Endodermal cell (in vitro differentiated cells): Measurements from ENCODE around the gene LAMA4. TPM values are rescaled to one million over a fixed set of nuclear protein-coding genes. Genes with fewer than 3 reads are reported as not detected.

Source experiments
- DNase-seq: peaks from one replicate; pipeline ENCODE4 v3.0.0-alpha.2; 2017
- H3K27ac ChIP-seq: 2 replicates; pipeline ENCODE4 v1.5.1; 2013; ENCODE audit warnings: mild to moderate bottlenecking, low read depth, low read length, moderate library complexity
- H3K27me3 ChIP-seq: 2 replicates; pipeline ENCODE4 v1.6.1; 2013; ENCODE audit warnings: mild to moderate bottlenecking, low read length, moderate library complexity; ENCODE audit not compliant: insufficient read depth, control insufficient read depth, poor library complexity, severe bottlenecking
- H3K36me3 ChIP-seq: 2 replicates; pipeline ENCODE4 v1.7.0; 2013; ENCODE audit warnings: mild to moderate bottlenecking, low read length, moderate library complexity; ENCODE audit not compliant: control insufficient read depth, insufficient read depth
- H3K4me1 ChIP-seq: one replicate; pipeline ENCODE4 v1.7.0; 2013; ENCODE audit warnings: low read length; ENCODE audit not compliant: control insufficient read depth, insufficient read depth
- H3K4me3 ChIP-seq: 2 replicates; pipeline ENCODE4 v1.5.1; 2013; ENCODE audit warnings: mild to moderate bottlenecking, low read length, moderate library complexity
- H3K9ac ChIP-seq: 2 replicates; pipeline ENCODE4 v1.6.1; 2013; ENCODE audit warnings: mild to moderate bottlenecking, low read length, moderate library complexity; ENCODE audit not compliant: poor library complexity, severe bottlenecking; ENCODE audit errors: extremely low read depth
- H3K9me3 ChIP-seq: 2 replicates; pipeline ENCODE4 v1.6.1; 2013; ENCODE audit warnings: mild to moderate bottlenecking, low read length, moderate library complexity; ENCODE audit not compliant: control insufficient read depth
- H3K27ac Mint-ChIP-seq: 2 replicates; pipeline ENCODE4 v1.8.0; 2020; ENCODE audit warnings: mixed read lengths
- H3K27me3 Mint-ChIP-seq: 2 replicates; pipeline ENCODE4 v1.8.0; 2021; ENCODE audit warnings: mild to moderate bottlenecking, mixed read lengths; ENCODE audit not compliant: insufficient read depth
- H3K36me3 Mint-ChIP-seq: 2 replicates; pipeline ENCODE4 v1.8.0; 2020; ENCODE audit warnings: low read depth, mixed read lengths
- H3K4me1 Mint-ChIP-seq: 2 replicates; pipeline ENCODE4 v1.8.0; 2020; ENCODE audit warnings: mixed read lengths
- H3K4me3 Mint-ChIP-seq: 2 replicates; pipeline ENCODE4 v1.8.0; 2020; ENCODE audit warnings: mild to moderate bottlenecking, moderate library complexity, mixed read lengths
- H3K9me3 Mint-ChIP-seq: 2 replicates; pipeline ENCODE4 v1.8.0; 2020; ENCODE audit warnings: mild to moderate bottlenecking, mixed read lengths
- CTCF ChIP-seq: fragments of 200-600 bp; sonication (generic); conservative IDR thresholded peaks from 2 replicates; pipeline ENCODE4 v1.5.0; 2021; ENCODE audit warnings: antibody characterized with exemption, mild to moderate bottlenecking
- WGBS, 2 experiments: methylation state at CpG; one replicate each; pipeline versions ENCODE4 v1.1.5 to v1.1.7; 2013; ENCODE audit warnings: missing lambda C conversion rate in 2 of 2, mixed read lengths in 1 of 2; ENCODE audit not compliant: insufficient coverage in 1 of 2, insufficient read length in 1 of 2; 5-methylcytosine and 5-hydroxymethylcytosine counted together
- total RNA-seq, 2 donors: library from RNA; stranded (reverse); fragmentation: NEBNext Ultra II Directional in 1 of 2; extraction: Animal tissue kit (Norgen Biotek cat#: 25700) in 1 of 2; gene quantifications; 2 replicates in 1 of 2; 3 replicates in 1 of 2; pipeline ENCODE4 v1.2.1, GENCODE V29; 2021

Gene LAMA4
- total RNA-seq, 2 donors from 2014 or later = 0.24 to 3.7 TPM

DNA sequence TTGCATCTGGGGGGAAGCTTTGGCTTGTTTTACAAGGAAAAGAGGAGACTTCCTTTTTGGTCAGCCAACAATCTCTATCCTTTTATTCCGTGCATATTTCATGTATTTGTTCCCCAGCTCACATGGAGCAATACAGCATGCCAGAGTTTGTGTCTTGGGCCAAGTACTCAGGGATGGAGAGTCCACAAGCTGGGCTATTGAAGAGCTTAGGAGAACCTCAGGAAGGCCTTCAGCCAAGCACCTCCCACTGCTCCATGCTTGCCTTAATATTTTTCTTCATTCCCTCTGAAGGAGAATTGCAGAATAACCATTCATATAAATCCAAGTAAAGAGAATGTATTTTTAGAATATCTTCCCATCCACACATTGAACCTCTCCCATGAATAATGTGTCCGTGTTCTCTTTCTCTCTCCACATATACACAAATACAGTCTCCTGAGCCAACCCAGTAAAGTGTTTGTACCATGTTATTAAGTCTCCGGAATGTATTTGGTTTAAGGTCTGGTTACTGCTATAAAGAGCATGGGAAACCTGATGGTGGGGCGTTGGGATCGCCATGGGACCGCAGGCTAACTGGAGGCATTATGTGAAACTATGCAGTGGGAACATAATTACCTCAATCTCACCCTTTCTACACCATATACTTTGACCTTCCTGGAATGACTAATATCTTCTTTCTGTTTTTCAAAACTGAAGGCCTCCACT lies 3.0 kb downstream of the LAMA4 start:
- H3K27me3 Mint-ChIP-seq = peaks cover 49% of the 10 kb centered on the region
- peaks cover 14% of the 10 kb centered on the region for H3K9me3 Mint-ChIP-seq
- Histone ChIP-seq H3K9me3 (no peaks in the 10 kb centered on the region), H3K9ac (no peak overlapping the region), H3K4me3 (no peak overlapping the region), H3K27ac (no peak overlapping the region), H3K4me1 (peaks cover 9% of the 10 kb centered on the region), H3K36me3 (no peaks in the 10 kb centered on the region), H3K27me3 (peaks cover 14% of the 10 kb centered on the region)
- WGBS, 2 experiments = 83 to 94% methylated on average over 1 to 6 of the region's 6 CpGs
- H3K36me3 Mint-ChIP-seq = no peaks in the 10 kb centered on the region
- no peak overlapping the region for H3K4me3 Mint-ChIP-seq
- H3K4me1 Mint-ChIP-seq = peaks cover 21% of the 10 kb centered on the region
- no peak for DNase-seq
- TF ChIP-seq CTCF = no peak
- no peak overlapping the region for H3K27ac Mint-ChIP-seq

DNA sequence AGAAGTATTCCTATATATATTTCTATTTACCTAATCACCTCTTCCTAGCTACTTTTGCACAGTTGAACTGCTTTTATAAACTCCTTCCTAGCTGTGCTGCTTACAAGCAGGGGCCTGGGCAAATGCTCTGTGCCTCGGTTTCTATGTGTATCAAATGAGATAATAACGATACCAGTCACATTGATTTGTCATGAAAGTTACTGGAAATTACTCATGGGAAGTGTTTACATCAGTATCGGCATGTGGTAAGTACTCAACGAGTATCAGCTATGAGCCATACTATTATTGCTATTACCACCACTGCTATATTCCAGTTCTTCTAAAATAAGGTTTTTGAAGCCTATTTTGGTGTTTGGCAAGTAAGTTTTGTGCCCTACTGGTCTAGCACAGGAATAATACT lies 4.9 kb downstream of the LAMA4 start:
- Mint-ChIP-seq H3K4me3 (no peak overlapping the region), H3K27me3 (peaks cover 47% of the 10 kb centered on the region), H3K4me1 (peaks cover 26% of the 10 kb centered on the region), H3K36me3 (no peaks in the 10 kb centered on the region), H3K27ac (no peak overlapping the region), H3K9me3 (peaks cover 14% of the 10 kb centered on the region)
- Histone ChIP-seq H3K4me3 (no peak overlapping the region), H3K9ac (no peak overlapping the region), H3K36me3 (no peaks in the 10 kb centered on the region), H3K27ac (no peak overlapping the region), H3K9me3 (no peaks in the 10 kb centered on the region), H3K4me1 (peaks cover 6% of the 10 kb centered on the region), H3K27me3 (peaks cover 1% of the 10 kb centered on the region)
- 93 to 100% methylated on average over 3 to 4 of the region's 4 CpGs for WGBS, 2 experiments
- DNase-seq = no peak
- no peak for TF ChIP-seq CTCF

DNA sequence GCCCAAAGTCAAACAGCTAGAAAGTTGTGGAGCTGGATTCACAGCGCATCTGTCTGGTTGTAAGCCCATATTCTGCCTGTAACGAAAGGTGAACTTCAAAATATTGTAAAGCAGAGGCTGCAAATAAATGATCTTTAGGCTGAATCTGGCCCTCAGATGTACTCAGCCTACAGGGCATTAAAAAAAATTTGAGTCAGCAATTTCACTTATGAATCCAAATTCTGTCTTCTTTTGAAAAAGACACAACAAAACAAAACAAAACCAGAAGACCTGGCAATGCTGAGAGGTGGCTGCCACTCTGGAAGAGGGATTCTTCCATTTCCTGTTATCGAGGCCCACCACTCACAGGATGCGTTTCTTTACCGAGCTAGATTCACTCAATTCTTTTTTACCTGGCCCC lies 7.1 kb downstream of the LAMA4 start:
- no peak overlapping the region for H3K4me3 ChIP-seq
- no peaks in the 10 kb centered on the region for H3K36me3 ChIP-seq
- no peak overlapping the region for H3K9ac ChIP-seq
- Mint-ChIP-seq H3K9me3 (peaks cover 14% of the 10 kb centered on the region), H3K27ac (no peak overlapping the region), H3K4me3 (no peak overlapping the region), H3K36me3 (no peaks in the 10 kb centered on the region), H3K4me1 (peaks cover 16% of the 10 kb centered on the region), H3K27me3 (peaks cover 47% of the 10 kb centered on the region)
- no peaks in the 10 kb centered on the region for H3K9me3 ChIP-seq
- WGBS, 2 experiments = 89 to 98% methylated on average over 5 of the region's 5 CpGs
- H3K27me3 ChIP-seq = no peaks in the 10 kb centered on the region
- DNase-seq = no peak
- no peak overlapping the region for H3K27ac ChIP-seq
- no peak for TF ChIP-seq CTCF
- no peaks in the 10 kb centered on the region for H3K4me1 ChIP-seq
